IPS-18c (cell line): Measurements from ENCODE around the gene CACNA2D3.
A peak's percentile ranks its signal among the peaks of the same experiment; 100 is the strongest.
"Not testable (repeated sequence)": the region's sequence is repeated elsewhere in the genome, so short reads cannot be mapped to it uniquely, and the experiment has no call there.

Experiments used
- H3K4me3 ChIP-seq: 2 replicates; pipeline ENCODE4 v1.7.0; 2013; ENCODE audit warnings: low read depth, mild to moderate bottlenecking, low read length, moderate library complexity; ENCODE audit not compliant: insufficient read depth
- H3K9me3 ChIP-seq: one replicate; pipeline ENCODE4 v1.6.1; 2013; ENCODE audit warnings: mild to moderate bottlenecking, low read length, moderate library complexity; ENCODE audit not compliant: control insufficient read depth, insufficient read depth

The CACNA2D3 gene

DNA sequence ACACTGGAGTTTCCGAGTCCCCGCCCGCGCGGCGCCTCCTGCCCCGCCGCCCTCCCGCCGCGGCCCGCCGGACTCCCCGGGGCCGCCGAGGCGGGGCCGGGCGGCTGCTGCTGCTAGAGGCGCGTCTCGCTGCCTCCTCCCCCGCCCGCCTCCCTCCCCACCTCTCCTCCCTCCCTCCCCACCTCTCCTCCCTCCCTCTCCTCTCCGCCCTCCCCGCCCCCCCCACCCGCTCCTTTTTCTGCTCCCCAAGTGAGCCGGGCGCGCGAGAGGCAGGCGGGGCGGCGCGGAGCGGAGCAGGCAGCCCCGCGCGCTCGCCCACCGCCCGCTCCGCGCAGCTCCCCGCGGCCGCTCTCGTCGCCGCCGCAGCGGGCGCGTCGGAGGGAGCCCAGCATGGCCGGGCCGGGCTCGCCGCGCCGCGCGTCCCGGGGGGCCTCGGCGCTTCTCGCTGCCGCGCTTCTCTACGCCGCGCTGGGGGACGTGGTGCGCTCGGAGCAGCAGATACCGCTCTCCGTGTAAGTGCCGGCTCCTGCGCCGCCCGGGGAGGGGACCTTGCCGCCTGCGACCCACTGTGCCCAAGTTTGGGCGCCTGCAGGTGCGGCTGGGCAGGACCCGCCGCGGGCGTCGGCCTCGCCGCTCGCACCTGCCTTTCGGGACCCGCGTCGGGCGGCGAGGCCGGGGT lies at the start of gene CACNA2D3:
Gene CACNA2D3 (plus strand): TSS at position 229 of the 679 bp plus-strand sequence.
- H3K4me3 ChIP-seq: peak within 1 kb of the TSS; percentile 76
- no peaks in the 10 kb centered on the region for H3K9me3 ChIP-seq

DNA sequence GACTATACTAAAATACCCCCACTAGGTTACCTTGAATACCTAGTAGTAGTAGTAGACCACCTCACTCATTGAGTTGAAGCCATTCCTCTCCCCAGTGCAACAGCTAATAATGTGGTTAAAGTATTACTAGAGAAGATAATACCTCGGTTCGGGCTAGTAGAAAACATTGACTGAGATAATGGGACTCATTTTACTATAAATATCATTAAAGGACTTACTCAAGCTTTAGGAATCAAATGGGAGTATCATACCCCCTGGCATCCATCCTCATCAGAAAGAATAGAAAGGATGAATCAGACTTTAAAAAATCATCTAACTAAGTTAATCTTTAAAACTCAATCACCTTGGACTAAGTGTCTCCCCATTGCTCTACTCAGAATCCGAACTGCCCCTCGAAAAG lies 49.0 kb upstream of the CACNA2D3 start:
- H3K4me3 ChIP-seq: no peak overlapping the region
- peaks cover 12% of the 10 kb centered on the region for H3K9me3 ChIP-seq

DNA sequence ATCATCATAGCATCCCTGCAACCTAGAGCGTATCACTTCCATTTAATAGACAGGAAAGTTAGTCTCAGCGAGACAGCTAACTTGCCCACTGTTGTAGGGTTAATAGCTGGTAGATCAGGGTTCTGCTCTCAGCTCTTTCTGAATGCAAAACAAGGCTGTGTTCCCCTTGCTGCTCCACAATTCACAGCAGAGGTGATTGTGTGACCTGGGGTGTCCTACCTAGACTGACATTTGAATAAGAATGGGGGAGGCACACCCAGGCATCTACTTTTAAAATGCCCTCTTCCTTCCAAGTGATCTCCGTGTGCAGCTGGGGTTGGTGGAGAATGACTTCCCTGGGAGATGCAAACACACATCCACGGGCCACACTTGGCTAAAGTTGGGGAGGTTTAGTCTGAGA lies 43.0 kb upstream of the CACNA2D3 start:
- H3K4me3 ChIP-seq: 0 out of 2 replicates have a peak overlapping the region, but pooled peaks have one; percentile 2

DNA sequence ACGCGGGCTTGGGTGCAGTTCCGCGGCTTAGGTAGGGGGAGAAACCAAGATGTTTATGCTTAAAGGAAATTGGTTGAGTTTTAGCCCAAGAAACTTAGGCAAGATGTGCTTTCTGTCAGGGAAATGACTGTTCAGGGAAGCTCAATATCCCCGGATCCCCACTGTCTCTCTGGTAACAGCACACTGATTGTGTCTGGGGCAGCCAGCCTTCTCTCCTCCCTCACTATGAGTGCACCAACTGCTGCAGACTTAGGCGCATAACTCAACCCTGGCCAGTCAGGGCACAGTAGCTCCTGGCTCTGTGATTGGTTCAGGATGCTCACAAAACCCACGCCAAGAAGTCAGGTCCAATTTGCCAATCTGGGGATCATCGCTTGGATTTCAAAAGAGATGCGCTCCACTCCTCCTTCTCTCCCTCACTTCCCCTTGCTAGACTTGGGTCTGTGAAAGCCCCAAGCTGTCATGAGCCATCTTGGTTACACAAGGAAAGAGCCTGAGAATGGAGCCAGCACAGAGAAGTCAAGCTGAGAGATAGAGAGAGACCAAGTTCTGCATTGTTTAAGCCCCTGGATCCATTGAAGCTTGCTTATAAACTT lies 42.5 kb upstream of the CACNA2D3 start:
- 0 out of 2 replicates have a peak overlapping the region, but pooled peaks have one; percentile 2 for H3K4me3 ChIP-seq
- peaks cover 2% of the 10 kb centered on the region for H3K9me3 ChIP-seq

More for the DNA sequence above, 43.0 kb upstream of the CACNA2D3 start:
- peaks cover 2% of the 10 kb centered on the region for H3K9me3 ChIP-seq

DNA sequence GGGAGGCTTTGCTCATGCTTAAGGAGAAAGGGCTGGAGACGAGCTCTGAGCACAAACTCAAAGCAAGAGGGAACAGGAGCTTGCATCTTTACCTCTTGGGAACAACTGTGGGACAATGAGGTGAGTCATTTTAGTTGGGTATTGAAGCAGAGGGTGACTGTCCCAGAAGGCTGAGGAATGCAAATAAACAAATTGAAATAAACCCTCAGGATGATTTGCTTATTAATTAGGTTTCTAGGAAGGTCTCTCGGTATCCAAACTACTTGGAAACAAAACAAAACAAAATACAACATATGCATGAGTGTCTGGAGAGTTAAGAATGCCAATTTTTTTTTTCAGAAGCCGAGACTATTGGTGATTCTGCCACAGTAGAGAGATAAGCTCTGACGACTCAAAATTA lies 38.4 kb upstream of the CACNA2D3 start:
- peaks cover 2% of the 10 kb centered on the region for H3K9me3 ChIP-seq
- no peak overlapping the region for H3K4me3 ChIP-seq

DNA sequence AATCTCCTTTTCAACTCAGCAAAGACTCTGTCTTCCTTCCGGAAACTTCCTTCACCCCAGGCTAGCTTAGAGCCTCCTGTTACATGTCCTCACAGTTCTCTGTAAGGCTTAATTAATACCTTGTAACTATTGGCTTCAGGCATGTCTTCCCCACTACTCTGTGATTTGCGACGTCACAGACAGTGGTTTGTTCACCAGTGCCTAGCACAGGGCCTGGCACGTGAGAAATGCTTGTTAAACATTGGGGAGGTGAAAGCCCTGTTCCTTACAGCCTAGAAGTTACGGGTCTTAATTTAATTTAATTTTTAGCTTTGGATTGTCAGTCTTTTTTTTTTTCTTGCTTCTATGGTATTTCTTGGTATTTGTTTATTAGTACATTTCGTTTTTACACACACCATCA lies 36.4 kb upstream of the CACNA2D3 start:
- peaks cover 2% of the 10 kb centered on the region for H3K9me3 ChIP-seq
- no peak overlapping the region for H3K4me3 ChIP-seq

DNA sequence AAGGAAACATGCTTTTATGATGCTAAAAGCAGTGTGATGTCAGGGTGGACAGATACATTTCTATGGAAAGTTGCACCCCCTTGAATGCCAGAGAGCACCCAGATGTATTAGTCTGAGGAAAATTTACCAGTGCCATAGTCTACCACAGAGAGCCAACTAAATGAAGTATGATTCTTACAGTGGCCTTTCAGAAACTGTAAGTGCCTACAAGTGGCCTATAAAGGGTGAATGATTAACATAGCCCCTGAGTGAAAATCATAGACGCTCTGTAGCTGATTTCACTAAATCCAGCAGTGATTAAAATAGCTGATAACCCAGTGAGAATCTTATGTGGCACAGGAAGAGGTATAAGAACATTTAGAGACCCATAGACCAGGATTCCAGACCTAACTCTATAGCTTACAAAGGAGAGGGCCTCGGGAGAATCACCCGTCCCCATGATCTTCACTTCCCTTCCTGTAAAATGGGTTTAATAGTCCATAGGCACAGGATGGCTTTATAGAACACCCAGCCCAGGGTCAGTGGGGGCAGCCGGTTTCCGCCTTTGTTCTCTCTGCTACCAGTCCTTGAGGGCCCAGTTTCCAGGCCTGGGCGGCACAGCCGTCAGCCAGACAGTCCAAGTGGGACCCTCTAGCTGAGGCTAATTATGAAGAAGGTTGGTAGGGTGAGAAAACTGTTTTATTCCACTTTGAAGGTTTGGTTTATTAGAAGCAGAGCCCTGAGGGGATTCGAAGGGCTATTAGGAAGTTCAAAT lies 35.5 kb upstream of the CACNA2D3 start:
- no peak overlapping the region for H3K4me3 ChIP-seq
- H3K9me3 ChIP-seq: peaks cover 2% of the 10 kb centered on the region

DNA sequence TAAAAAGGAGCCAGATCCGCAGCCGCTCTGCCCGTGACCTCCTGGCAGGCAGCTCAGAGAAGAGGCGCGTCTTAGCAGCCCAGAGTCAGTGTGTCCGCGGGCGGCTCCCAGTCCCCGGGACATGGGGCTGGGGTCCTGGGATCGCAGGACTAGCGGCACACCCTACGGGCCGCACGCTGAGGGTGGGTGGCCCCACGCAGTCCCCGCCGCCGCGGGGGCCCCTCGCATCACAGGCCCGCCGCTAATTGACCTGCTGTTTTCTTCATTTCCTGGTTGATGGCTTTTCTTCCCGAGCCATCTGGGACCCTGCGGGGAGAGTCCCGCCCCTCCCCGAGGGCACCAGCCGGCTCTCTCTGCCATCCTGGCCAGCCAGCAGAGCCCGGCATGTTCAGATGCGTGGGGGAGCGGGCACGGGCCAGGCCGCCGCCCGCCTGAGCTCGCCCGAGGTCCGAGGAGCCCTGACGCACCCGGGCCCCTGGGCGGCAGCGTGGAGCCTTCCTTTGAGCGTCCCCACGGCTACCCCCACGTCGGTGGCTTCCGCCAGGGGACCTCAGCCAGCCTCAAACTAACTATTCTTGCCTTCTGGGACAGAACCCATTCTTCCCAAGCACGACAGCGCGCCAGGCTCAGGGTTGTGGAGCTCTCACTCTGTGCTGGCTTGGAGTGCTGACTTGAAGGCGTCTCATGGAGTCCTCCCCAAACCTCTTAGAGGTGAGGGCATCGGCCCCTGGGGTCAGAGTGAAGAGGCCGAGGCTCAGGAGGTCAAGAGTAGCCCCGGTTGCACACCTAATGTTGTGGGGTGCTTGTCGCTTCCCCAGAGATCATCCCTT lies 34.6 kb upstream of the CACNA2D3 start:
- H3K4me3 ChIP-seq: peak overlapping the region; percentile 45
- H3K9me3 ChIP-seq: peaks cover 2% of the 10 kb centered on the region

DNA sequence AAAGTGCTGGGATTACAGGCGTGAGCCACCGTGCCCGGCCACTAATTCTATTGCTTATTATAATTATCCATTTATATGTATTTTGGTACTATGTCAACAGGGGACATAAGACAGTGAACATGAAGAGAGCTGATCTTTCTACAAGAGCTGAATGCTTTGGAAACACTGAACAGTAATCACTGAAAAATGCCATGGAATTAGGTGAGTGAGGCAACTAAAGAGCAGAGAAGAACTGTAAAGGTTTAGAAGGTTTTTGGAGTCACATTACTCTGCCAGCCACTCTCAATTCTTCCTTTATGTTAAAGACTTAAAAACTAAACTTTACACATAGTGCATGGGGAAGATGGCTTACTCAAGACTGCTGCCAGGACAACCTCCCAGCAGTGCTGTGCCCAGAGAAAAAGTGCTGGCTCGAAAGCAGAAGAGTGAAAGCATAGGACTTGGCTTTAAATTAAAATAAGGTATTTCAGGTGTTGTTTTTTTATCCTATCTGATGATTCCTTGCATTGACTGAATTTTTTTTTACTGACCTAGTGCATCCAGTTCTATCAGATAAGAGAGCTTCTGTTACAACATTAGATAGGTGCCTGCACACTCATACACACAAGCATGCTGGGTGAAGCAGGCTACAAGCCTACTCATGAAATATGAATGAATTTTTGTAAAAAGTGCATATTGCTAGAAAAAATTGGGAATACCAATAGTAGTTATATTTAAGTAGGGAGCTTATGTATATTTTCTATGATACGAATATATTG lies 28.7 kb upstream of the CACNA2D3 start:
- H3K9me3 ChIP-seq: no peaks in the 10 kb centered on the region

DNA sequence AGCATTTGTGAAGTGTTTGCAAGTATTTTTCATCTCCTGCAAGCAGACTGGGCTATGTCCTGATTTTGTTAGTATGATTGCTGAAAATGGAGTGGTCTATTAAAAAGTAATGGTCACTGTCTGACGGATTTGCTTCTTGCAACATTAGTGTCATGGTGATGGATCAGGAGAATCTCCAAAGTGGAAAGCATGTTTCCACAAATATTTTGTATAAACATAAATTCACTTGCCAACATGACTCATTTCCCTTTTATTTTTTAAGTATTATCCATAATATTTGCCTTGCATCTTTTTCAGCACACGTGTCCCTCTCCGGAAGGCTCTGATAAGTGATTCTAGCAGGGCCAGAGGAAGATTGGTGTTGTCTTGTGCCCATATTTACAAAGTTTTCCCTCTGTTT lies 27.4 kb upstream of the CACNA2D3 start:
- Histone ChIP-seq H3K4me3 (no peak overlapping the region), H3K9me3 (no peaks in the 10 kb centered on the region)

More for the DNA sequence above, 28.7 kb upstream of the CACNA2D3 start:
- H3K4me3 ChIP-seq: no peak overlapping the region

DNA sequence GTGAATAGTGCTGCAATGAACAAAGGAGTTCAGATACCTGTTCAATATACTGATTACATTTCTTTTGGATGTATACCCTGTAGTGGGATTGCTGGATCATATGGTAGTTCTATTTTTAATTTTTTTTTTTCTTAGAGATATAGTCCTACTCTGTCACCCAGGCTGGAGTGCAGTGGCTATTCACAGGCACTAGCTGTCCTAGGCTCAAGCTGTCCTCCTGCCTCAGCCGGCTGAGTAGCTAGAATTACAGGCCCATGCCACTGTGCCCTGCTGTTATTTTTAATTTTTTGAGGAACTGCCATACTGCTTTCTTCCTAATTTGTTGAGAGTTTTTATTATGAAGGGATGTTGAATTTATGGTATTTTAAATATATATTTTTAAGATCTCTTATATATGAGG lies 23.0 kb upstream of the CACNA2D3 start:
- no peak overlapping the region for H3K4me3 ChIP-seq
- no peaks in the 10 kb centered on the region for H3K9me3 ChIP-seq

DNA sequence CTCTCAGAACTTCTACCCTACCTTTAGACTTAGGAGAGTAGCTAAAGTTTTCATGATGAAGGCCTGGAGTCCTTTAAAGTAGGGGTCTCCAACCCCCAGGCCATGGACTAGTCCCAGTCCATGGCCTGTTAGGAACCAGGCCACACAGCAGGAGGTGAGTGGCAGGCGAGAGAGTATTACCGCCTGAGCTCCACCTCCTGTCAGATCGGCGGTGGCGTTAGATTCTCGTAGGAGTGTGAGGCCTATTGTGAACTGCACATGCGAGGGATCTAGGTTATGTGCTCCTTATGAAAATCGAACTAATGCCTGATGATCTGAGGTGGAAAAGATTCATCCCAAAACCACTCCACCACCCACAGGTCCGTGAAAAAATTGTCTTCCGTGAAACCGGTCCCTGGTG lies 18.3 kb upstream of the CACNA2D3 start:
- Histone ChIP-seq H3K4me3 (no peak overlapping the region), H3K9me3 (no peaks in the 10 kb centered on the region)

DNA sequence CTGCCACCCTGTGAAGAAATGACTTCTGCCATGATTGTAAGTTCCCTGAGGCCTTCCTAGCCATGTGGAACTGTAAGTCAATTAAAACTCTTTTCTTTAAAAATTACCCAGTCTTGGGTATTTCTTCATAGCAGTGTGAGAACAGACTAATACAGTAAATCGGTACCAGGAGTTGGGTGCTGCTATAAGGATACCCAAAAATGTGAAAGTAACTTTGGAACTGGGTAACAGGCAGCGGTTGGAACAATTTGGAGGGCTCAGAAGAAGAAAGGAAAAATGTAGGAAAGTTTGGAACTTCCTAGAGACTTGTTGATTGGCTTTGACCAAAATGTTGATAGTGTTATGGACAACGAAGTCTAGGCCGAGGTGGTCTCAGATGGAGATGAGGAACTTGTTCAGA lies 6.2 kb upstream of the CACNA2D3 start:
- H3K9me3 ChIP-seq, H3K4me3 ChIP-seq: not testable (repeated sequence)

DNA sequence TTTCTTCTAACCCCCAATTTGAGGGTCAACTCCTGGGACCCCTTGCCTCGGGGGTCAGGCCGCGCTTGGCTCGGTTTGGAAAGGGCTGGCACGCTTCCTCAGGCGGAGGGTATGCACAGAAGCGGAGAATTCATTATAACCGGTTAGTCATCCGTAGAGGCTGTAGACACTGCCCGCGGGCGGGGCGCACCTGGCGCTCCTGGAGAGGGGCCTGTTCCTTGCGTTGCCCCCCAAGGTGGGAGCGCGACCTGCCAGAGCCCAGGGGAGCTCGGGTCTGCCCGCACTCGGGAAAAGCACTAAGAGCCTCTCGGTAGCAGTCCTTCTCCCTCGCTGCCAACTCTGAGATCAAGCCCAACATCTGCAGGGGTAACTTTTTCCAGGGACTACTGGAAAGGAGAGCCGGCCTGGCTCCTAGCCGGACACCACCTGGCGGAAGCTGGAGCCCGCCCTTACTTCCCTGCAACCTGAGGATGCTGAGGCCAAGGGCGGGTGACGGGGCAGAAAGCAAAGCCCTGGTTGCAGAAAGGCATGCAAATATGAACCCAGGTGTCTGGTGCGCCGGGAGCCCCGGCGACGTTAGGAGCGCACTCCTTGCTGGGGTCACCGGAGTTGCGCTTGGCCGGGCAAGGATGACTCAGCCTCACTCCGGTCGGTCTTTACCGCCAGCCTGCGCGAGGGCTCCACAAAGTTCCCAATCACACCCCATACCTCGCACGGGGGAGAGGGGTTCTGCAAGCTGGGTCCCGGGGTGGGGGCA lies 1.5 kb upstream of the CACNA2D3 start:
- H3K4me3 ChIP-seq: peak overlapping the region; percentile 76
- no peaks in the 10 kb centered on the region for H3K9me3 ChIP-seq

DNA sequence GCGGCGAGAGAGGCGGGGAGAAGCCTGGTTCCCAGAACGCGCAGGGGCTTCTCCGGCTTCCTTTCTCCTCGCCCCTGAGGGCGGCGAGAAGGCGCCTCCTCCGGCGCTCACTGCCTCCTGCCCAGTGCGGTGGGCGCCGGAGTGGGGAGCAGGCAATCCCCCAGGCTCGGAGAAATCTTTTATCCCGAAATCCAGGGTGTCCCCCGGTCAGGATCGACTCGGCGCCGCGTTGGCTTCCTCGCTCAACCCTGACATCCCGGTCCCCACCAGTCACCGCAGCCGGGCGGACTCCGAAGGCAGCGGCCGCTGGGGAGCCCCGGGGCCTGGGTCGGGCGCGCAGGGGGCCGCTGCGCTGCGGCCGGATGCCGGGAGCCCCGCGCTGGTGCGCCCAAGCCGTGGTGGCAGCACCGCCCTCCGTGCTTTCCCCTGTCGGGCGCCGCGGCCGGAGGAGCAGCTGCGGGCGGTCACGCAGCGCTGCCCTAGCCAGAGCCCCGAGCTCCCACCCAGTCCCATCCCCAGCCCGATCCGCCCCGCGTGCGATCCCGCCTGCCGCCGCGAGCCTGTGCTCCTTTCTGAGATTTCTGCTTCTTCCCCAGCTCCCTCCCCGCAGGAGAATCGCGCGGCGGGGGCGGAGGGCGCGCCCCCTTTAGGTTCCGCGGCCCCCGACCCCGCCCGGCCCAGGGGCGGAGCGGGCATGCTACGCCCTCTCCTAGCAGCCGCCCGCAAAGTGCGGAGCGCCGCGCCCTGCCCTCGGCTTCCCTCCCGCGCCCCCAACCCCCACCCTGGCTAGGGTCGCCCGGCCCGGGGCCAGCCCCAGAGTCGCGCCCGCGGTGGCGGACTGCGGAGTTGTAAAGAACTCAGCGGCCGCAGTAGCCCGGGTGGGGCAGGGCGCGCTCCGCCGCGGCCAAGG lies 683 bp upstream of the CACNA2D3 start:
- H3K4me3 ChIP-seq: peak overlapping the region; percentile 76
- H3K9me3 ChIP-seq: no peaks in the 10 kb centered on the region
